Activated B cell treated with CpG ODN at 0.5 μM for 24 hours (primary cell): ENCODE measurements around the gene AOPEP. TPM values are rescaled to one million over a fixed set of nuclear protein-coding genes. Genes with fewer than 3 reads are reported as not detected.

ENCODE experiments used
- ATAC-seq: fragments of 200-7000 bp; cut with Tn5 transposase; one replicate; pipeline ENCODE4 v1.10.0; 2021; ENCODE audit warnings: low read depth, mild to moderate bottlenecking, moderate library complexity
- CTCF ChIA-PET: fragments of 350-600 bp; sonication (Branson Sonifier 250); formaldehyde crosslinking; loops from one replicate; lab custom pipeline; 2021; ENCODE audit warnings: antibody characterized with exemption; lab: Charles Lee
- POLR2A ChIA-PET: fragments of 350-600 bp; sonication (Branson Sonifier 250); formaldehyde crosslinking; loops from one replicate; lab custom pipeline; 2021; ENCODE audit warnings: antibody characterized with exemption; lab: Charles Lee
- DNase-seq: peaks from one replicate; pipeline ENCODE4 v3.0.0; 2022
- H3K27ac Mint-ChIP-seq: one replicate; pipeline ENCODE4 v1.8.0; 2020; ENCODE audit warnings: mixed read lengths
- H3K27me3 Mint-ChIP-seq: one replicate; pipeline ENCODE4 v1.8.0; 2021; ENCODE audit warnings: mixed read lengths
- H3K36me3 Mint-ChIP-seq: one replicate; pipeline ENCODE4 v1.8.0; 2021; ENCODE audit warnings: low read depth, mixed read lengths
- H3K4me1 Mint-ChIP-seq: one replicate; pipeline ENCODE4 v1.8.0; 2021; ENCODE audit warnings: mixed read lengths
- H3K4me3 Mint-ChIP-seq: one replicate; pipeline ENCODE4 v1.8.0; 2020; ENCODE audit warnings: mild to moderate bottlenecking, mixed read lengths
- H3K9me3 Mint-ChIP-seq: one replicate; pipeline ENCODE4 v1.8.0; 2020; ENCODE audit warnings: mixed read lengths
- intact Hi-C: fragments of 100-400 bp; cut with micrococcal nuclease; formaldehyde crosslinking; loops from one replicate; pipeline ENCODE4 v1.15.1; 2024
- total RNA-seq: library from RNA; stranded (reverse); gene quantifications from 2 replicates; pipeline ENCODE4 v1.2.3, GENCODE V29; 2022
- TF ChIP-seq, protein P1 (sequence below): fragments of 200-600 bp; IDR thresholded peaks from one replicate; pipeline ENCODE4 v1.8.0; 2022; ENCODE audit warnings: antibody characterized with exemption, mild to moderate bottlenecking

The AOPEP gene
- total RNA-seq, 1 donor from 2014 or later = 20.4 TPM

DNA sequence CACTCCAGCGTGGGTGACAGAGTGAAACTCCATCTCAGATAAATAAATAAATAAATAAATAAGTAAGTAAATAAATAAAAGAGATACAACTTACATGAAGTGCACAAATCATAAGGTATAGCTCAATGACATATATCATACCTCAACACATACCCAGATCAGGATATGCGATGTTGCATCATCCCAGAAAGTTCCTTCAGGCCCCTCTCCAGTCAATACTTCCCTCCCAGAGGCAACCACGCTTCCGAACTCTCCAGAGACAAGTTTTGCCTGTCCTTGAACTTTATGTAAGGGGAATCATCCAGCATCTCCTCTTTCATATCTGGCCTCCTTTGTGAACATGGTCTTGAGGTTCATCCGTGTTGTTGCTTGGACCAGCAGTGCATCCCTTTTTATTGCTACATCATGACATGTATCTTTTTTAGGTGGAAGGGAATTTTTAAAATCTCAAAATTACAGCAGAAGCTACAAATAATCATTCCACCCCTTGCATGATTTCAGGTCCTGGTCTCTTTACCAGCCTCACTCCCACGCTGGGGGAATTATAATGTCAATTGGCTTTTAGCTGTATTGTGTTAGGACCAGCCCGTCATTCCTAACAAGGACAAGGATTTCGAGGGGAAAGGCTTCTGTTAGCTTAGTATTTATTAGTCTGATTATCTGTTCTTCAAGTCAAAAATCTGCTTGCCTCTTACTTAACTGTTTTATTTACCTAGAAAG is 32.9 kb upstream of the AOPEP start:
- no peaks in the 10 kb centered on the region for H3K4me1 Mint-ChIP-seq
- CTCF ChIA-PET = interaction anchor here (1.4 kb wide), 1 partner anchor 12 kb away, joined by 4 read pairs; no protein-coding TSS in a partner anchor
- intact Hi-C loops = no loop called here
- TF ChIP-seq, protein P1, sequence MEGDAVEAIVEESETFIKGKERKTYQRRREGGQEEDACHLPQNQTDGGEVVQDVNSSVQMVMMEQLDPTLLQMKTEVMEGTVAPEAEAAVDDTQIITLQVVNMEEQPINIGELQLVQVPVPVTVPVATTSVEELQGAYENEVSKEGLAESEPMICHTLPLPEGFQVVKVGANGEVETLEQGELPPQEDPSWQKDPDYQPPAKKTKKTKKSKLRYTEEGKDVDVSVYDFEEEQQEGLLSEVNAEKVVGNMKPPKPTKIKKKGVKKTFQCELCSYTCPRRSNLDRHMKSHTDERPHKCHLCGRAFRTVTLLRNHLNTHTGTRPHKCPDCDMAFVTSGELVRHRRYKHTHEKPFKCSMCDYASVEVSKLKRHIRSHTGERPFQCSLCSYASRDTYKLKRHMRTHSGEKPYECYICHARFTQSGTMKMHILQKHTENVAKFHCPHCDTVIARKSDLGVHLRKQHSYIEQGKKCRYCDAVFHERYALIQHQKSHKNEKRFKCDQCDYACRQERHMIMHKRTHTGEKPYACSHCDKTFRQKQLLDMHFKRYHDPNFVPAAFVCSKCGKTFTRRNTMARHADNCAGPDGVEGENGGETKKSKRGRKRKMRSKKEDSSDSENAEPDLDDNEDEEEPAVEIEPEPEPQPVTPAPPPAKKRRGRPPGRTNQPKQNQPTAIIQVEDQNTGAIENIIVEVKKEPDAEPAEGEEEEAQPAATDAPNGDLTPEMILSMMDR = no peak
- H3K9me3 Mint-ChIP-seq = no peaks in the 10 kb centered on the region
- peaks cover 17% of the 10 kb centered on the region for H3K27me3 Mint-ChIP-seq
- POLR2A ChIA-PET = no interaction called here
- no peaks in the 10 kb centered on the region for H3K36me3 Mint-ChIP-seq
- H3K27ac Mint-ChIP-seq = no peak overlapping the region
- no peak for DNase-seq
- no peak overlapping the region for H3K4me3 Mint-ChIP-seq
- ATAC-seq = no peak

- Mint-ChIP-seq H3K36me3 (no peaks in the 10 kb centered on the region), H3K27me3 (peaks cover 11% of the 10 kb centered on the region), H3K4me3 (no peak overlapping the region), H3K27ac (no peak overlapping the region), H3K9me3 (no peaks in the 10 kb centered on the region), H3K4me1 (no peaks in the 10 kb centered on the region)
- TF ChIP-seq, protein P1 = no peak
- ChIA-PET CTCF (no interaction called here), POLR2A (no interaction called here)
- ATAC-seq = no peak
- no peak for DNase-seq
- intact Hi-C loops = no loop called here
These were observed 30.0 kb upstream of the AOPEP start for GRCh38 chr9:94696545-94696944.

- TF ChIP-seq, protein P1 = no peak
- Mint-ChIP-seq H3K36me3 (no peaks in the 10 kb centered on the region), H3K27ac (no peak overlapping the region), H3K9me3 (no peaks in the 10 kb centered on the region), H3K27me3 (peaks cover 11% of the 10 kb centered on the region), H3K4me3 (no peak overlapping the region), H3K4me1 (no peaks in the 10 kb centered on the region)
- POLR2A ChIA-PET = no interaction called here
- DNase-seq (no peak), ATAC-seq (no peak)
- CTCF ChIA-PET = no interaction called here
- intact Hi-C loops = no loop called here
These were observed 28.4 kb upstream of the AOPEP start for GRCh38 chr9:94697972-94698581.

GRCh38 chr9:94699715-94700373 is 26.7 kb upstream of the AOPEP start:
- Mint-ChIP-seq H3K4me3 (no peak overlapping the region), H3K4me1 (no peaks in the 10 kb centered on the region), H3K27me3 (peaks cover 15% of the 10 kb centered on the region), H3K27ac (no peak overlapping the region), H3K9me3 (no peaks in the 10 kb centered on the region), H3K36me3 (no peaks in the 10 kb centered on the region)
- intact Hi-C loops = no loop called here
- POLR2A ChIA-PET = no interaction called here
- TF ChIP-seq, protein P1 = no peak
- CTCF ChIA-PET = interaction anchor here (1.1 kb wide), 1 partner anchor 18 kb away, joined by 3 read pairs; no protein-coding TSS in a partner anchor
- no peak for ATAC-seq
- DNase-seq = no peak

GRCh38 chr9:94700445-94700844 is 26.1 kb upstream of the AOPEP start:
- no peaks in the 10 kb centered on the region for H3K9me3 Mint-ChIP-seq
- intact Hi-C loops = no loop called here
- no peak overlapping the region for H3K27ac Mint-ChIP-seq
- no peaks in the 10 kb centered on the region for H3K4me1 Mint-ChIP-seq
- DNase-seq = no peak
- H3K27me3 Mint-ChIP-seq = peaks cover 15% of the 10 kb centered on the region
- ChIA-PET CTCF (no interaction called here), POLR2A (no interaction called here)
- no peak overlapping the region for H3K4me3 Mint-ChIP-seq
- ATAC-seq = no peak
- no peaks in the 10 kb centered on the region for H3K36me3 Mint-ChIP-seq
- TF ChIP-seq, protein P1 = no peak
